NCI-H2171 treated with DMSO at 0.1 percent for 48 hours (cell line): ENCODE data around the gene NAPEPLD.

Source experiments
- DNase-seq: peaks from one replicate; lab custom pipeline; 2025; lab: John Stamatoyannopoulos, UW

NAPEPLD gene

DNA sequence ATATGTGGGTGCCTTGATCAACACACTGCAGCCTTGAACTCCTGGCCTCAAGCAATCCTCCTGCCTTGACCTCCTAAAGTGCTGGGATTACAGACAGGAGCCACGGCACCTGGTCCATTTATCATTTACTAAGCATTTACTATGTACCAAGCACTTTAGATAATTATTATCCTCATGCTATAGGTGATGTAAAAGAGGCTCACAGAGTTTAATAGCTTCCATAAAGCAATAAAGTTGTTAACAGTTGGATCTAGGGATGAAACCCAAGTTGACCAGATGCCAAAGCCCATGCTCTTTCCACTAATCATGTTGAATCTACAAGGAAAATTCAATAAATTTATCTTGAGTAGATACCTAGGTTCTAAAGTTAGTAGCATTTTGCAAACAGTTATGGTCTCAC lies 5.0 kb downstream of the NAPEPLD start:
- no peak for DNase-seq

- no peak for DNase-seq
These were observed 6.4 kb downstream of the NAPEPLD start for GRCh38 chr7:103142494-103142893.

GRCh38 chr7:103141753-103142404 lies 7.0 kb downstream of the NAPEPLD start:
- no peak for DNase-seq

DNA sequence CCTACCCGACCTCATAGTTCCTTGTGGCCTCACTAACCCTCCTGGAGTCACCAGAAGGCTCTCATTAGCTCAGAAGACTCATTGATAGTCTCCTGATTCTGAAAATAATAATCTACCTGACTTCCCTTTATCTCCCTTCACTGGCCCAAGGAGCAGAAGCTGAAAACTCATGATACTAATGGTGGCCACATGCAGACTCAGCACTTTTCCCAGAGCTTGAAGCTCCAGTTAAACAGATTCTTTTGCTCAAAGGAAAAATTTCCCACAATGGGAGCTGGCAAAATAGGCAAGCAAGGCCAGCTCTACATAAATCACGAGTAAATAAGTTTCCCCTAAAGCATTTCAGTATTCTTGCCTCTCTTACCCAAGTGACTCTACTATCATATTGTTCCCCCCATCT lies 8.2 kb downstream of the NAPEPLD start:
- no peak for DNase-seq

GRCh38 chr7:103140061-103140460 lies 8.8 kb downstream of the NAPEPLD start:
- DNase-seq = no peak

DNA sequence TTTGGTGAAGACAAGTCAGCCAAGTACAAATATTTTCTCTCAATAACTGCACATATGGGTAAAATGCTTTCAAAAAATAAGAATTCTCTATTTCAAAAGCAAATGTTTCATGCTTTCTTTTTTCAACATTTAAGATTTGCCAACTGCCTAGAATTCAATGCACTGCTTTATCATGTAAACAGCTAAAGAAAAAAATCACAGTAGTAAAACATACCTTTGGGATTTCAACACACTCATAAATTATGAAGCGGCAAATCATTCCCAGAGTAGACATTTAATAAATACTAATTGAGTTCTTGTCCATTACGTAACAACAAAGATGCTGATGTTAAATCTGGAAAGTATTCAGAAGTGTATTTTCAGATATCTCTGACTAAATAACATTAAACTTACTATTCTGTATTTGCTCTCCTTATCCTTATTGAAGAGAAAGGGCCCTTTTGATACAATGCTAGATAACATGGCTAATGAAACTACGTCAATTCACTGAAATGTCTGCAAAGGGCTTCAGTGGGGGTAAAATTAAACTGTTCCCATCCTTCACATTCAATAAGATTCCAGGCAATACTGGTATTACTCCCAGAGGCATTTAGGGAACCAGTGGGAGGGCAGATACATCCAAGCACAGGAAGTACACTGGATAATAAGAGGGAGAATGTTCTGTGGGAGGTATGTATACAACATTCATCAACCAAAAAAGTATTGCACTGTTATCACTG lies 13.9 kb downstream of the NAPEPLD start:
- no peak for DNase-seq

DNA sequence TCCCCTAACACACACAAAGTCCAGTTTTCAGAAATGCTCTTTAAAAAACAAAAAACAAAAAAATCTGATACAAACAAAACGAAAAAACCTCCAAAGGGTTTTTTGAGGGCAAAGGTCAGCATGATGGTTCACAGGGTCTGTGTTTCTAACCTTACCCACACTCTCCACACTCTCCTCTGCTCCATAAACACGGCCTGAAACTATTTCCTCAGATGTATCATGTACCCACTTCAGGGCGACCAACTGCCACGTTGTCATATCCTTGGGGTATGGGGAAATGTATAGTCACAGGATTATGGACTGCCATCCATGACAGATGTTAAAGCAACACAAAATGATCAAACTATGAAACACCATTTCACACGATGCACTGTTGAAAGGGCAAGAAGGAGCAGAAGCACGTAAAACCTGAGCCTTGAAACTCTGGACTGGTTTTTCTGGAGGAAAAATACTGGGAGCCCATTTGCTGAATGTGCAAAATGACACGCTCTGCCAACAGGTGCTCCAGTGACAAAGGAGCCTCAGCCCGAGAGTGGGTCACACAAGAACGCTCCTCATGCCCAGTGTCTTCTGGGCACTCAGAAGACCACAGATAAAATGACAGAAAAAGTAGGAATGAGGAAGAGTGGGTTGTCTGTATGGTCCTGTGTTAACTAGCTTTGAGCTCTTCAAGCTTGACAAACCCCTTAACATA lies 15.8 kb downstream of the NAPEPLD start:
- no peak for DNase-seq

DNA sequence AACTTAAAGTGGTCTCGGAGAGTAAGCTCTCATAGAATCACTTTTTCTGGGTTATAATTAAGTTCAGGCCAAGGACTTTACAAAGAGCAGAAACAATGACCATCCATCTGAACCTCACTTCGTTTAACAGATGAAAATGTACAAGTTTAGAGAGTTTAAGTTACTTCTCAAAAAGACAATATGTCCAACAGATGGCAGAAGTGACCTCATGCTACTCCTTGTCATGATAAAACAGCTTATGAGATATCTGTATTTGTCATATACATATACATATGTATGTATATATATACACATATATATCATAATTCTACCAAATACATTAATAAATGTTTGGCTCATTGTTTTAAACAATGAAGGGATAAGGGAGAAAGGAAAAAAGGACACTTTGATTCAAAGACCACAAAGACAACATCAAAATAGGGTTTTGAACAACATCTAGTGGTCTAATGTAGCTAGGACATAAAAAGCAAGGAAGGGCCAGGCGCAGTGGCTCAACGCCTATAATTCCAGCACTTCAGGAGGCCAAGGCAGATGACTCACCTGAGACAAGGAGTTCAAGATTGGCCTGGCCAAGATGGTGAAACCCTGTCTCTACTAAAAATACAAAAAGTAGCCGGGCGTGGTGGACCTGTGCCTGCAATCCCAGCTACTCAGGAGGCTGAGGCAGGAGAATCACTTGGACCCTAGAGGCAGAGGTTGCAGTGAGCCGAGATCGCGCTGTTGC lies 17.8 kb downstream of the NAPEPLD start:
- no peak for DNase-seq

- no peak for DNase-seq
These were observed 19.0 kb downstream of the NAPEPLD start for GRCh38 chr7:103129702-103130549.

DNA sequence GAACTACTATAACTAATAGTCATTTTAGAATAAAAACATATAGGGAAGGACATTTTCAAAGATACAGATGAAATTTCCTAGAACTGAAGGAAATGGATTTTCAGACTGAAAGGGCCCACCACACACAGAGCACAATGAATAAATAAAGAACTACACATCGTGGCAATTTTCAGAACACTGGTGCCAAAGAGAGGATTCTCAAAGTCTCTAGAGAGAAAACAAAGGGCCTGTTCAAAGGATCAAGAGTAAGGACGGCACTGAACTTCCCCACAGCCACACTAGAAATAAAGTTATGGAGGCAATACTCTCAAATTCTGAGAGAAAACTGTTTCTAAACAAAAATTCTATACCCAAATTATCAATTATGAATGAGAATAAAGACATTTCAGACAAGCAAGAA lies 21.9 kb downstream of the NAPEPLD start:
- DNase-seq = no peak

DNA sequence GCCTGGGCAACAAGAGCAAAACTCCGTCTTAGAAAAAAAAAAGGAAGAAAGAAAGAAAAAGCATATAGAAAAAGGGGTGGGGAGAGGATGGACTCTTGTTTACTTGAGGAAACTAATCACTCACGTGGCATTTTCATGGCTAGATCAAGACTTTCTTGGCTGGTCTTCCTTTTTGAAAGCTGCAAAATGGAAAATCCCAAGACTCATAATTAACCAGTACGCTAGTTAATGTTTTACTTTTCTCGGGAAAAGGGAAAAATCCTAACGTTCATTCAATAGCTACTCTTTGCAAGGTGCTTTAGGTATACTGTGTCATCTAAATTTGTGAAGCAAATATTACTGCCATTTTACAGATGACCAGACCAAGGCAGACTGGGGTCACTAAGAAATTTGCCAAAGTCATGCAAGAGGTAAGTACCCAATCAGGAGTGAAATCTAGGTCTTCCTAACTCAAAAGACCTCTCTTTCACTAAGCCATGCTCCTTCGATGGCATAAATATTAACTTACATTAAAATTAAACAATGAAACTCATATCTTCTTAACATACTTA lies 24.4 kb downstream of the NAPEPLD start:
- no peak for DNase-seq

DNA sequence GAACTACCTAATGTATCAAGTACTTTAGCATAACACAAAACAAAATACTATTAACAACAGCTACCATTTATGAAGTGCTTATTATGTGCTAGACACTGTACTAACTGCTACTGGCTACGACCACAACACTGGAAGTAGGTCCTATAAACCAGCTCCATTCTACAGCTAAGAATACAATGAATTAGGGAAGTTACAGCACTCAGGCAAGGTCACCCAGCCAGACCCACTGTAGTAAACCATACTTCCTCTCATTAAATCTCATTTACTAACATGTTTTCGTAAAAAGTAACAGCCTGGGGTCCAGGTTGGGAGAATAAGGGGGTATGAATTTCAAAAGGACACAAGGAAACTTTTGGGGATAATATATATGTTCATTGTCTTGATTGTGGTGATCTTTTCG lies 25.4 kb downstream of the NAPEPLD start:
- DNase-seq = no peak

DNA sequence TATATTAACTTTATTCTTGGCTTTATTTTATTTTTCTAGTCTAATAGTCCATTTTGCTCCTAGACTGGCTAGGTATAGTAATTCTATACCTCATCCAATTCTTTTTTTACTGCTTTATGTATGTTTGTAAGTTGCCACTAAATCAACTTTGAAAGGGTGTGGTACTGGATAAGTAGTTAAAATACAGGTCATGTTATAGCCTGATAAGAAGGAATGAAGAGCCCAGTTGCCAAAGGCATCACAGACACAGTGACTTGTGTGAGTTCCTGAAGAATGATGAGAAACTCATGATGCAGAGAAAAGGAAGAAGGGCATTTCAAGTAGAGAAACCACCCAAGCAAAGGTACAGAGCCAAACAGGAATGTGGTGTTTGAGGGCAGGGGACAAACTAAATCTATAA lies 27.3 kb downstream of the NAPEPLD start:
- no peak for DNase-seq

GRCh38 chr7:103120362-103120761 lies 28.5 kb downstream of the NAPEPLD start:
- no peak for DNase-seq

DNA sequence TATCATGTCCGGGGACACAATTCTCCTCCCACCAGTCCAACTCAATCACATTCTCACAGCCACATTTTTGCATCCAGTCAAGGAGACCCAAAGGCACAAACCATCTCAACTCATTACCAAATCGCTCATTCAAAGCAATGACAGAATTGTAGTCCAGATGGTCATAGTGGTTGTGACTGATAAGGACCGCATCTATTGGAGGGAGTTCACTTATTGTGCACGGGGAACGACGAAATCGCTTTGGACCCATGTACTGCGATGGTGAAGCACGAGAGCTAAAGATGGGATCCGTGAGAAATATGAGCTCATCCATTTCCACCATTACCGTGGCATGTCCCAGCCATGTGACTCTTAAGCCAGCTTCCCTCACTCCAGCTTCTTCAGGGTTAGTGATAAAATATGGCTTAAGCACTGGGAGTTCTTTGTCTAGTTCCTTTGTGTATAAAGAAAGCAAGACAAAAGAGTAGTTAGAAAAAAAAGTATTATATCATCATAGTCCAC lies 29.1 kb downstream of the NAPEPLD start:
- DNase-seq = no peak

GRCh38 chr7:103117465-103117864 lies 31.4 kb downstream of the NAPEPLD start:
- DNase-seq = no peak

DNA sequence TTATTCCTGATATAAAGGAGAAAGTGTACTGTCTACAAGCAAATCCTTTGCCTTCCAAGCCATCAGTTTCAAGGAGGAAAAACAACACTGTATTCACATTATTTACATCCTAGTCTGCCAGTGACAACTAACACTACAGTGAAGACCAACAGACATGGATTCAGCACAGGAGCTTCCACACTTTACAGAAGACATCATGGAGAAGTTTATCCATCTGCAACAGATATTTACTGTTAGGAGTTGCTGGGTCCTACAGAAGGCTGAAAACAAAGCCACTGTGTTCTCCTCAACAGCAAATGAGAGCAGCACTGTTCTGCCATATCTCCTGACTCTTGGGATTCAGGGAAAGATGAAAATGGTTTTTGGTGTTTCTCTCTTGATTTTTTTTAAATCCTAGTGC lies 31.9 kb downstream of the NAPEPLD start:
- DNase-seq = no peak

DNA sequence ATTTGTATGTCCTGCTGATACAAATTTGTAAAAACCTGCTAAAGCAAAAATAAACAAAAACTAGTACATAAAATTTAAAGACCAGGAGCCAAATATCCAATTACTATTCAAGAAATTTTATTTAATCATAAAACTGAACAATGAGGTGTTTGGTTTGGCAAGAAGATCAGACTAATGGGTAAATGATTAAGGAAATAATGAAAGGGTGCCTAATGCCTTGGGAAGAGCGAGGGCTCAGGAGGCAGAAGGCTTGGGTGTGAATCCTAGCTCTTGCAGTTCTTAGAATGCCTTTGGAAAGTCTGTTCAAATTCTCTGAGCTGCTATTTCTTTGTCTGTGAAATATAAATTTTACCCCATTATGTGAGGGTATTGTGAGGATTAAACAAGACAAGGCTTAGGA lies 32.4 kb downstream of the NAPEPLD start:
- no peak for DNase-seq

DNA sequence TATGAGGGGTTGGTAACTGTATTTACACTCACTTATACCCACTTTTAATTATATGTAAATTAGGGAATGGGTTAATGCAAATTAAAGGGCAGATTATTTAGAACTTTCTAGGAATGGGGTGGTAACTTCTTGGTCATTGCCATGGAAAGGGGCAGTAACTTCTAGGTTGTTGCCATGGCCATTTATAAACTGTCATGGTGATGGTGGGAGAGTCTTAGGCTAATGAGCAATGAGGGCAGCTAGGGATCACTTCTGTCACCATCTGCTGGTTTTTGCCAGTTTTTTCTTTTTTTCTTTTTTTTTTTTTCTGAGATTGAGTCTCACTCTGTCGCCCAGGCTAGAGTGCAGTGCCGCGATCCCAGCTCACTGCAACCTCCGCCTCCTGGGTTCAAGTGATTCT lies 33.1 kb downstream of the NAPEPLD start:
- DNase-seq = no peak

DNA sequence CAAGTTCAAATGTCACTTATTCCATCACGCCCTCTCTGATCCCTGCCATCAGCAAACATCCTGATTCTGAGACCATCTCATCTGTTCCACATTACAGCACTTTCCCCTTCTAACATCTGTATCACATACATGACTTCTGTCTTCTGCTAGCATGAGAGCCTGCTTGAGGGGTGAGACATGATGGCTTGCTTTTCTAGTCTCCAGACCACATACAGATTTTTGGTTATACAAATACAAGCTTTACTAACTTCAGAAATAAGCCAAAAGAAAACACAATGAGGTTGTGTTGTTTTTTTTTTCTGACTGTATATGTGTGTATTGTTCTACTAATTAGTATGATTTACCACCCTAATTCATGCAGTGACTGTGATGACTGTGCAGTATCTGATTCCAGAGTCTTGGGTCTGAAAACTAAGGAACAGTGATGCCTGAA lies 34.3 kb downstream of the NAPEPLD start:
- DNase-seq = no peak

GRCh38 chr7:103113164-103113563 lies 35.7 kb downstream of the NAPEPLD start:
- no peak for DNase-seq
